ENCODE measurements around the gene OR2AG1. TPM values are rescaled to one million over a fixed set of nuclear protein-coding genes. Genes with fewer than 3 reads are reported as not detected.

OR2AG1 gene
- total and polyA plus RNA-seq, 12 donors = not detected

DNA sequence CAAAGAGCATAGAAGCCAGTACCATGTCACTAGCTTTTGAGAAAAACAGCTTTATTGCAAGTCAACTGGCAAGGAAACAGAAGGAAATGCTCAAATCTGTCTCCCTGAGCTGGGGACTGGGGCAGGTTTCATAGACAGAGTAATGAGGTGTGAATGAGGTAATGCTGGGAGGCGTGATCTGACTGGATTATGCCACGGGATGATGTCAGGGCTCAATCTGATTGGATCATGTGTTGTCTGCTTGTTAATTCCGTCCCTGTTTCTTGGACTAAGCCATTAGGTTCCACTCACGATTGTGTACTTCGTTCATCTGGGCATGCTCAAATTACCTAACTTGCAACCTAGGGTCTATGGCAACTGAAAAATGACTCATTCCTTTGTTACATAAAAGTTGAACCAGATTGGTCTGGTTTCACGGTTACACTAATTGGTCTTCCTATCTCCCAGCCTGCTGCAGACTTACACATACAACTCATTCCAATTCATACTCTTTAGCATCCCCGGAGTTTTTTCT, 42.5 kb downstream of the OR2AG1 start:
- intact Hi-C loops (cut with DNase I) = no loop called here
- Histone ChIP-seq H3K27ac (no peak overlapping the region), H3K36me3 (replicated peaks in 1 of 2) (no peaks in the 10 kb centered on the region), H3K4me1 (replicated peaks in 1 of 2) (no peaks in the 10 kb centered on the region), H3K4me3 (no peak overlapping the region), H3K9me3 (replicated peaks in 1 of 3) (no peaks in the 10 kb centered on the region), H3K27me3 (no peaks in the 10 kb centered on the region)
- no peak for TF ChIP-seq POLR2A (IDR thresholded peaks at IDR 0.05)
- TF ChIP-seq, protein P1, sequence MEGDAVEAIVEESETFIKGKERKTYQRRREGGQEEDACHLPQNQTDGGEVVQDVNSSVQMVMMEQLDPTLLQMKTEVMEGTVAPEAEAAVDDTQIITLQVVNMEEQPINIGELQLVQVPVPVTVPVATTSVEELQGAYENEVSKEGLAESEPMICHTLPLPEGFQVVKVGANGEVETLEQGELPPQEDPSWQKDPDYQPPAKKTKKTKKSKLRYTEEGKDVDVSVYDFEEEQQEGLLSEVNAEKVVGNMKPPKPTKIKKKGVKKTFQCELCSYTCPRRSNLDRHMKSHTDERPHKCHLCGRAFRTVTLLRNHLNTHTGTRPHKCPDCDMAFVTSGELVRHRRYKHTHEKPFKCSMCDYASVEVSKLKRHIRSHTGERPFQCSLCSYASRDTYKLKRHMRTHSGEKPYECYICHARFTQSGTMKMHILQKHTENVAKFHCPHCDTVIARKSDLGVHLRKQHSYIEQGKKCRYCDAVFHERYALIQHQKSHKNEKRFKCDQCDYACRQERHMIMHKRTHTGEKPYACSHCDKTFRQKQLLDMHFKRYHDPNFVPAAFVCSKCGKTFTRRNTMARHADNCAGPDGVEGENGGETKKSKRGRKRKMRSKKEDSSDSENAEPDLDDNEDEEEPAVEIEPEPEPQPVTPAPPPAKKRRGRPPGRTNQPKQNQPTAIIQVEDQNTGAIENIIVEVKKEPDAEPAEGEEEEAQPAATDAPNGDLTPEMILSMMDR (IDR thresholded peaks at IDR 0.05) = no peak
- 70 to 91% (median 74%) methylated on average over 7 of the region's 7 CpGs for WGBS, 4 donors
- DNase-seq = no peak

DNA sequence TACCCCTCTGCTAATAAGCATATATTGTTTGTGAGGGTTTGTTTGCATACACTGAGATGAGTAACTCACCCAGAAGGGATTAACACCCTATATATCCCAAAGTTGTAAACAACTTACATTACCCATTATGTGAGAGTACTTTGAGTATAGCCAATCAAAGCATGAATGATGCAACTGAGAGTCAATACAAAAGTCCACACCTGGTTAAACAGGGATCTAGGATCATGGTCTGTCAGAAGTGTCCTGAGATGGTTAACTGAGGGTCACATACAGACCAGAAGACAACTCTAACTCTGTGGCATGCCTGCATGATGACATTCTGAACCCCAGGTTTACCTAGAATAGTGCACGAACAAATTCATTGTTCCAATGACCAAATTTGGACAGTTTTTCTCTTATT, 45.3 kb downstream of the OR2AG1 start:
- 75 to 88% (median 84%) methylated on average over 1 of the region's 1 CpG for WGBS, 4 donors
- TF ChIP-seq, protein P1 (IDR thresholded peaks at IDR 0.05) = no peak
- no peak for TF ChIP-seq POLR2A (IDR thresholded peaks at IDR 0.05)

DNA sequence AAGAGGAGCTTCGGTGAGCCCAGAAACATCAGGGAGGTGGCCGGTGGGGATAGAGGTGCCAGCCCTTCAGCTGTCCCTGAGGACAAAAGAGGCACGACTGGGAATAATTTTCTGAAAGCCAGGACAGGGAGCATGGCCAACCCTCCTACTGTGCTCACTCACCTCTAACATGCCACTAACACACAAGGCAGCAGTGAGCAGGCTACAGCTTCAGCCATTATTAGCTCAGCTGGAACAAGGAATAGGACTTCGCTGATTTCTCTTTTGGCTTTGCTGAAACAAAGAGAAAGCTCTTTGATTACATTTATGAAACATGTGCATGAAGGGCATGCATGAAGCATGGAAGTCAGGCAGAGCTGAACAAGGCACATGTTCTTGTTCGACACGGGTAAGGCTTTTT, 50.5 kb downstream of the OR2AG1 start:
- WGBS, 4 donors = 73 to 84% (median 76%) methylated on average over 6 of the region's 6 CpGs

More for the DNA sequence above, 45.3 kb downstream of the OR2AG1 start:
- no peaks in the 10 kb centered on the region for H3K4me1 ChIP-seq (replicated peaks in 1 of 2)
- no peak overlapping the region for H3K4me3 ChIP-seq
- H3K27ac ChIP-seq = no peak overlapping the region
- no peaks in the 10 kb centered on the region for H3K27me3 ChIP-seq
- no peaks in the 10 kb centered on the region for H3K36me3 ChIP-seq (replicated peaks in 1 of 2)
- intact Hi-C loops (cut with DNase I) = no loop called here
- DNase-seq = no peak
- H3K9me3 ChIP-seq (replicated peaks in 1 of 3) = no peaks in the 10 kb centered on the region

DNA sequence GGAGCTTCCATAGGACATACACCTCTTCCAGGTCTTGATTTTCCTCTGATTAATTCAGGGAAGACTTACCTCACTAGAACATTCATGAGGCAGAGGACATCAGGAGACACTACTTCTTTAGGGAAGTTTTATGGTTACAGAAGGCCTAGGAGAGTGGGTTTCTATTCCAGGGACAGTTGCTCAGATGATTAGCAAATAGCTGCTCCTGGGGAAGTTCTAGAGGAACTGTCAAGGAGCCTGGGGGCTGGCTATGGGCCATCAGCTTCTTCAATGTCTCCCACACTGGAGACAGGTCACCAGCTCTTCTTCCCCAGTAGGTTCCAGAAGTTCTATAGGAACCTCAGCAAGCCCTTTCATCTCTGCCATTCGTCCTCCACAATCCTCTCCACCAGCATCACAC, 51.2 kb downstream of the OR2AG1 start:
- intact Hi-C loops (cut with DNase I) = no loop called here
- H3K36me3 ChIP-seq (replicated peaks in 1 of 2) = no peaks in the 10 kb centered on the region
- no peak for DNase-seq
- WGBS, 4 donors = 43 to 80% (median 52%) methylated on average over 1 of the region's 1 CpG
- H3K9me3 ChIP-seq (replicated peaks in 1 of 3) = no peaks in the 10 kb centered on the region
- no peaks in the 10 kb centered on the region for H3K4me1 ChIP-seq (replicated peaks in 1 of 2)
- TF ChIP-seq POLR2A (IDR thresholded peaks at IDR 0.05) = no peak
- TF ChIP-seq, protein P1 (IDR thresholded peaks at IDR 0.05) = no peak
- no peaks in the 10 kb centered on the region for H3K27me3 ChIP-seq
- no peak overlapping the region for H3K4me3 ChIP-seq
- H3K27ac ChIP-seq = no peak overlapping the region

More for the DNA sequence above, 50.5 kb downstream of the OR2AG1 start:
- no peaks in the 10 kb centered on the region for H3K9me3 ChIP-seq (replicated peaks in 1 of 3)
- DNase-seq = no peak
- H3K4me1 ChIP-seq (replicated peaks in 1 of 2) = no peaks in the 10 kb centered on the region
- H3K27ac ChIP-seq = no peak overlapping the region
- no peak for TF ChIP-seq POLR2A (IDR thresholded peaks at IDR 0.05)
- TF ChIP-seq, protein P1 (IDR thresholded peaks at IDR 0.05) = no peak
- H3K36me3 ChIP-seq (replicated peaks in 1 of 2) = no peaks in the 10 kb centered on the region
- intact Hi-C loops (cut with DNase I) = no loop called here
- H3K27me3 ChIP-seq = no peaks in the 10 kb centered on the region
- no peak overlapping the region for H3K4me3 ChIP-seq

Other genes with a start within 250 kb of the OR2AG1 start
- gene RRP8, start 179.4 kb upstream of the OR2AG1 start, total RNA-seq = 10 to 100 TPM in 8 of 9 donors, 1 to 10 TPM in 1; 9.4 to 27.5 (median 20.0) TPM
- 10 to 100 TPM; 24.2 to 34.8 (median 33.5) TPM for gene RRP8, start 179.4 kb upstream of the OR2AG1 start, polyA plus RNA-seq
- gene ILK, start 179.2 kb upstream of the OR2AG1 start, total RNA-seq = 100 to 1,000 TPM in 8 of 9 donors, 10 to 100 TPM in 1; 99.1 to 191 (median 153) TPM
- gene ILK, start 179.2 kb upstream of the OR2AG1 start, polyA plus RNA-seq = 100 to 1,000 TPM; 117 to 177 (median 162) TPM
- 100 to 1,000 TPM in 8 of 9 donors, 10 to 100 TPM in 1; 69.7 to 290 (median 174) TPM for gene TAF10, start 170.8 kb upstream of the OR2AG1 start, total RNA-seq
- 100 to 1,000 TPM; 280 to 389 (median 310) TPM for gene TAF10, start 170.8 kb upstream of the OR2AG1 start, polyA plus RNA-seq
- 100 to 1,000 TPM in 8 of 9 donors, 10 to 100 TPM in 1; 53.2 to 464 (median 335) TPM for gene TPP1, start 163.6 kb upstream of the OR2AG1 start, total RNA-seq
- gene TPP1, start 163.6 kb upstream of the OR2AG1 start, polyA plus RNA-seq = 100 to 1,000 TPM in 1 of 3 donors, 10 to 100 TPM in 2; 84.2 to 371 (median 96.9) TPM
- 10 to 100 TPM in 6 of 9 donors, 1 to 10 TPM in 3; 4.3 to 15.3 (median 11.5) TPM for gene DCHS1, start 127.2 kb upstream of the OR2AG1 start, total RNA-seq
- gene DCHS1, start 127.2 kb upstream of the OR2AG1 start, polyA plus RNA-seq = 10 to 100 TPM in 1 of 3 donors, 1 to 10 TPM in 2; 1.3 to 12.1 (median 5.0) TPM
- 100 to 1,000 TPM in 3 of 9 donors, 10 to 100 TPM in 6; 51.2 to 532 (median 79.8) TPM for gene MRPL17, start 99.7 kb upstream of the OR2AG1 start, total RNA-seq
- gene MRPL17, start 99.7 kb upstream of the OR2AG1 start, polyA plus RNA-seq = 100 to 1,000 TPM in 1 of 3 donors, 10 to 100 TPM in 2; 77.8 to 141 (median 97.9) TPM
- gene OR2AG2, start 11.0 kb upstream of the OR2AG1 start, total RNA-seq = under 1 TPM in 4 of 9 donors, not detected in 5; 0.14 to 0.64 (median 0.26) TPM
- gene OR2AG2, start 11.0 kb upstream of the OR2AG1 start, polyA plus RNA-seq = under 1 TPM in 1 of 3 donors, not detected in 2; 0.27 TPM
- under 1 TPM in 5 of 9 donors, not detected in 4; 0.07 to 0.39 (median 0.13) TPM for gene OR6A2, start 16.7 kb downstream of the OR2AG1 start, total RNA-seq
- not detected for gene OR6A2, start 16.7 kb downstream of the OR2AG1 start, polyA plus RNA-seq
- not detected for gene OR10A5, start 62.7 kb downstream of the OR2AG1 start, total RNA-seq
- gene OR10A5, start 62.7 kb downstream of the OR2AG1 start, polyA plus RNA-seq = not detected
- not detected for gene OR10A2, start 80.0 kb downstream of the OR2AG1 start, total RNA-seq
- not detected for gene OR10A2, start 80.0 kb downstream of the OR2AG1 start, polyA plus RNA-seq
- not detected for gene OR10A4, start 93.6 kb downstream of the OR2AG1 start, total RNA-seq
- not detected for gene OR10A4, start 93.6 kb downstream of the OR2AG1 start, polyA plus RNA-seq
- under 1 TPM in 3 of 9 donors, not detected in 6; 0.11 to 0.34 (median 0.28) TPM for gene OR2D2, start 109.5 kb downstream of the OR2AG1 start, total RNA-seq
- gene OR2D2, start 109.5 kb downstream of the OR2AG1 start, polyA plus RNA-seq = not detected
- not detected for gene OR2D3, start 138.0 kb downstream of the OR2AG1 start, total RNA-seq
- gene OR2D3, start 138.0 kb downstream of the OR2AG1 start, polyA plus RNA-seq = not detected
- 1 to 10 TPM in 6 of 9 donors, under 1 TPM in 3; 0.51 to 2.6 (median 1.8) TPM for gene ZNF215, start 143.4 kb downstream of the OR2AG1 start, total RNA-seq
- 1 to 10 TPM in 1 of 3 donors, under 1 TPM in 2; 0.34 to 2.6 (median 0.64) TPM for gene ZNF215, start 143.4 kb downstream of the OR2AG1 start, polyA plus RNA-seq
- 10 to 100 TPM in 1 of 9 donors, 1 to 10 TPM in 7, under 1 TPM in 1; 0.96 to 14.2 (median 1.8) TPM for gene ZNF214, start 237.3 kb downstream of the OR2AG1 start, total RNA-seq
- 1 to 10 TPM in 1 of 3 donors, under 1 TPM in 2; 0.48 to 2.3 (median 0.71) TPM for gene ZNF214, start 237.3 kb downstream of the OR2AG1 start, polyA plus RNA-seq
- gene NLRP14, start 237.5 kb downstream of the OR2AG1 start, total RNA-seq = under 1 TPM in 3 of 9 donors, not detected in 6; 0.11 TPM
- gene NLRP14, start 237.5 kb downstream of the OR2AG1 start, polyA plus RNA-seq = under 1 TPM in 1 of 3 donors, not detected in 2; 0.05 TPM